ENCODE results near the gene ULBP1. TPM values are rescaled to one million over a fixed set of nuclear protein-coding genes. Genes with fewer than 3 reads are reported as not detected.
"Not testable (repeated sequence)": the region's sequence is repeated elsewhere in the genome, so short reads cannot be mapped to it uniquely, and the experiment has no call there.

ULBP1 gene
- total RNA-seq, 1 experiment from 2014 or later: 1.6 TPM

DNA sequence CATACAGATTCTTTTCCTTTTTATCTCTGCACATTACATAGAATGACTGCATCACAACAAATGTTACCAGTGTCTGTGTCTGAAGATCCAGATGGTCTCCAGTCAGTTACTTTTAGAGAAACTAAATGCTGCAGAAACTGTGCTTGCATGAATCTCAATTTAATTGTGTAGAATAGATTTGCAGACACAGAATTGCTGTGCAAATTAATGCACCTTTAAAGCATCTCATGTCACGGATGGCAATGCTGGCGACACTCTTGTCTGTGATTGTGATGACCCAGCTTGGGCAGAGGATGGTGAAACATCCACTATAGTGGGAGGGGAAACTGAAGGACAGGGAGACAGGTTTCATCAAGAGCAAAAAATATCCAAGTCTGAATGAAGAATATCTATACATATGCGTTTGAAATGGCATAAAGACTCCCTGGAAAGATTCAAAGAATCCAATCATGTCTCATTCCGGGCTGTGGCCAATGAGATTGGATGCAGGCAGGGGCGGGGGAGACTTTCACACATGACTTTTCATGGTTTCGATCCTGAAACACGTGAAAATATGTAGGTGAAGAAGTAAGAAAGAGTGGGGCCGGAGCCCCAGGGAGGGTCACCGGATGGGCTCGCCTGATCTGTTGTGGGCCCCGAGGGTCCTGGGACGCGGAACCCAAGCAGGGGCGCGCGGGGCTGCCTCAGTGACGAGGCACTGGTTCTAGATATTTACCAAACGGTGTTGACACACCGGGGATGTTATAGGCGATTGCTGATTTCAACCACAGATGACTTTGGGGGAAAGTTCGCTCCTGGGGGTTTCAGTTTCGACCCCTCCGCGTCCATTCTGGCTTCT, 50.3 kb downstream of the ULBP1 start:
- H2BK12ac ChIP-seq (ENCODE audit: insufficient read length, low read depth, low read length); H3K56ac ChIP-seq (ENCODE audit: insufficient read length, low read depth, low read length); H2AFZ ChIP-seq (ENCODE audit: low read length); H3K4me1 ChIP-seq (ENCODE audit: insufficient read depth, low read length); H2BK120ac ChIP-seq (ENCODE audit: low read depth, low read length, poor library complexity, severe bottlenecking); H3K79me1 ChIP-seq (ENCODE audit: insufficient read depth, low read depth, low read length, poor library complexity, severe bottlenecking); H4K5ac ChIP-seq (ENCODE audit: insufficient read length, low read depth, low read length); H3K27ac ChIP-seq (ENCODE audit: insufficient read length, low read depth, low read length); H3K36me3 Mint-ChIP-seq (ENCODE audit: insufficient read depth in 1 of 3, low read depth in 3 of 3); H3K23me2 ChIP-seq (ENCODE audit: insufficient read length, low read depth, low read length, poor library complexity, severe bottlenecking); H3K4me2 ChIP-seq (ENCODE audit: insufficient read depth, insufficient read length, low read length); H2BK20ac ChIP-seq (ENCODE audit: low read depth, low read length, poor library complexity, severe bottlenecking); H3K79me2 ChIP-seq (ENCODE audit: insufficient read depth, low read length); H3K27ac Mint-ChIP-seq; H3K9me3 Mint-ChIP-seq; H3K4ac ChIP-seq (ENCODE audit: low read depth, low read length); H3K14ac ChIP-seq (ENCODE audit: insufficient read depth, low read length); H3K9me3 ChIP-seq (ENCODE audit: control insufficient read depth, low read depth, low read length); H4K91ac ChIP-seq (ENCODE audit: insufficient read length, low read depth, low read length); H2AK5ac ChIP-seq (ENCODE audit: insufficient read length, low read length); DNase-seq; H2BK15ac ChIP-seq (ENCODE audit: low read depth, low read length); H3T11ph ChIP-seq (ENCODE audit: low read length); H4K8ac ChIP-seq (replicated peaks; ENCODE audit: insufficient read length, low read depth, low read length); H2BK5ac ChIP-seq (ENCODE audit: insufficient read length, low read length); H4K20me1 ChIP-seq (ENCODE audit: control insufficient read depth, insufficient read depth, insufficient read length); H3K18ac ChIP-seq (ENCODE audit: insufficient read length, low read depth, low read length); H3K23ac ChIP-seq (ENCODE audit: insufficient read length, low read depth, low read length); H3K9ac ChIP-seq (ENCODE audit: extremely low read depth, insufficient read length, low read length): not testable (repeated sequence)
- WGBS (ENCODE audit: extremely low coverage, insufficient read length, low lambda C conversion rate): no CpG with 5 or more reads among the region's 24 CpGs
- peaks cover 54% of the 10 kb centered on the region for H3K27me3 ChIP-seq (ENCODE audit: insufficient read depth, low read length)
- peak overlapping the region; percentile 25 to 74; a peak in 4 of 5 replicates for H3K4me3 Mint-ChIP-seq
- H3K4me1 Mint-ChIP-seq: peaks cover 2 to 11% of the 10 kb centered on the region in 2 experiments; a peak in 3 of 4 replicates
- peaks cover 98% of the 10 kb centered on the region for H3K27me3 Mint-ChIP-seq (ENCODE audit: low read depth)

DNA sequence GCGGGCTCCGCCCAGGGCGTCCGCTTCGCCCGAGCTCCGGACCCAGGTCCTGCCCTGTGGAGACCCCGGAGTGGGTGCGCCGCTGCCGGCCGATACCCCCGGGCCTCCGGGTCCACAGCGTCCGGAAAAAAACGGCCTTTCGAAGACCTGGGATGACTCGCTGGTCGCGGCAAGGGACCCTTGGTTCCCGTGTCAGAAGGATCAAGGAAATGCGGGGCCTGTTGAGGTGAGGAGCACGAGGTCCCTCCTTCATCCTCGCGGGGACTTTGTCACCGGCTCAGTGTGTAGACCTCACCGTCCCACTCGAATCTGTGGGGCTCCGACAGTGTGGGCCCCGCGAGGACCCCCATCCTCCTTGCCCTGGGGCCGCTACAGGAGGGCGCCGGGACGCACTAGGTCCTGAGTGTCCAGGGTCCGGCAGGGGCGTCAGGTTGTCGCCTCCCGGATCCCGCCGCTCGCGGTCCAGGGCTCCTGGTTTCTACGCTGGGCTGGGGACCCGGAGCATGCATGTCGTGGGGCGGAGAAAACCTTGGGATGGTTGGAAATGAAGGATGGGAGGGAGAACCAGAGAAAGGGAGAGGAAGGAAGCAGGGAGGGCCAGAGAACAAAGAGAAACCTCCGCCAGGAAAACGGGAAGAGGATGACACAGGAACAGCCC, 51.0 kb downstream of the ULBP1 start:
- not testable (repeated sequence) for H3K14ac ChIP-seq (ENCODE audit: insufficient read depth, low read length); H4K8ac ChIP-seq (replicated peaks; ENCODE audit: insufficient read length, low read depth, low read length); H3K4ac ChIP-seq (ENCODE audit: low read depth, low read length); H3K79me1 ChIP-seq (ENCODE audit: insufficient read depth, low read depth, low read length, poor library complexity, severe bottlenecking); H3K79me2 ChIP-seq (ENCODE audit: insufficient read depth, low read length); H2BK12ac ChIP-seq (ENCODE audit: insufficient read length, low read depth, low read length); H3K9ac ChIP-seq (ENCODE audit: extremely low read depth, insufficient read length, low read length); H3K23me2 ChIP-seq (ENCODE audit: insufficient read length, low read depth, low read length, poor library complexity, severe bottlenecking); H3K27ac Mint-ChIP-seq; H2AFZ ChIP-seq (ENCODE audit: low read length); H3K23ac ChIP-seq (ENCODE audit: insufficient read length, low read depth, low read length); H3K18ac ChIP-seq (ENCODE audit: insufficient read length, low read depth, low read length); H2BK15ac ChIP-seq (ENCODE audit: low read depth, low read length); H3T11ph ChIP-seq (ENCODE audit: low read length); H4K5ac ChIP-seq (ENCODE audit: insufficient read length, low read depth, low read length); H2BK120ac ChIP-seq (ENCODE audit: low read depth, low read length, poor library complexity, severe bottlenecking); H4K91ac ChIP-seq (ENCODE audit: insufficient read length, low read depth, low read length); H3K4me1 ChIP-seq (ENCODE audit: insufficient read depth, low read length); H2AK5ac ChIP-seq (ENCODE audit: insufficient read length, low read length); H4K20me1 ChIP-seq (ENCODE audit: control insufficient read depth, insufficient read depth, insufficient read length); H3K27ac ChIP-seq (ENCODE audit: insufficient read length, low read depth, low read length); H2BK20ac ChIP-seq (ENCODE audit: low read depth, low read length, poor library complexity, severe bottlenecking); DNase-seq; H2BK5ac ChIP-seq (ENCODE audit: insufficient read length, low read length); H3K56ac ChIP-seq (ENCODE audit: insufficient read length, low read depth, low read length); H3K36me3 Mint-ChIP-seq (ENCODE audit: insufficient read depth in 1 of 3, low read depth in 3 of 3); H3K9me3 Mint-ChIP-seq; H3K9me3 ChIP-seq (ENCODE audit: control insufficient read depth, low read depth, low read length)
- no CpG with 5 or more reads among the region's 50 CpGs for WGBS (ENCODE audit: extremely low coverage, insufficient read length, low lambda C conversion rate)
- Mint-ChIP-seq H3K4me1 (peaks cover 2 to 11% of the 10 kb centered on the region in 2 experiments; a peak in 3 of 4 replicates), H3K27me3 (ENCODE audit: low read depth) (peaks cover 95% of the 10 kb centered on the region), H3K4me3 (peak overlapping the region; percentile 22 to 72; a peak in 3 of 5 replicates)
- Histone ChIP-seq H3K4me2 (ENCODE audit: insufficient read depth, insufficient read length, low read length) (peak overlapping the region; percentile 21), H3K27me3 (ENCODE audit: insufficient read depth, low read length) (peaks cover 53% of the 10 kb centered on the region)

Data from H9 (cell line).